DMS 273 (cell line): ENCODE data around the gene DAB2.

Source experiments
- DNase-seq: peaks from one replicate; lab custom pipeline; 2025; ENCODE audit not compliant: unreplicated experiment; lab: John Stamatoyannopoulos, UW

The DAB2 gene

GRCh38 chr5:39424736-39425637 lies at the start of gene DAB2:
DAB2 (minus strand) TSS chr5:39424980; CDS start chr5:39394320, 30,660 bp downstream.
- peak; percentile 59 for DNase-seq

DNA sequence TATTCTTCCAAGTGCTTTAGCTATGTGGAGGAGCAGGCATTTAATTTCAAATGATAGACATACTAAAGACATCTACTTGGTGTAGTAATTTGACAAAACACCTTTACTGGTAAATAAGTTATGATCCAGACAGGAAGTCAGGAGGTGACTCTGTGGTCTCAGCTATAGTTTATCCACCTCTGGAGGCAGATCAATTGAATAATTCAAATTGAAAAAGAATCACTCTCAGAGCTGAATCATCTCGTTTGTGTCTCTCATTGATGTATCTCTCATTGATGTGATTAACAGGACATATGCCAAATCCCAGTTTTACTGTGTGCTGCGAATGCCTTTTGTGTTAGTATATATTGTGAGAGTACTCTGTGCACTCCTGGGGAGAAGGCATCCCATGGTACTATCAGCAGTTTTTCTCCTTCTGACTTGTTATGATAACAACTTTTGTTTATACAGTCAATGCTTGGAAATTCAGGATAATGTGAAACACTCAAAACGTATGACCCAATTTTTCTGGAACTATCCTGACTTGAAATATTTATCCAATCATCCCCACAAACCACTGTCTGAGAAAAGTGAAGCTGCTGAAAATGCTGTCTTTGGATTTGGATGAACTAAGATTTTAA lies 48.5 kb upstream of the DAB2 start:
- no peak for DNase-seq

DNA sequence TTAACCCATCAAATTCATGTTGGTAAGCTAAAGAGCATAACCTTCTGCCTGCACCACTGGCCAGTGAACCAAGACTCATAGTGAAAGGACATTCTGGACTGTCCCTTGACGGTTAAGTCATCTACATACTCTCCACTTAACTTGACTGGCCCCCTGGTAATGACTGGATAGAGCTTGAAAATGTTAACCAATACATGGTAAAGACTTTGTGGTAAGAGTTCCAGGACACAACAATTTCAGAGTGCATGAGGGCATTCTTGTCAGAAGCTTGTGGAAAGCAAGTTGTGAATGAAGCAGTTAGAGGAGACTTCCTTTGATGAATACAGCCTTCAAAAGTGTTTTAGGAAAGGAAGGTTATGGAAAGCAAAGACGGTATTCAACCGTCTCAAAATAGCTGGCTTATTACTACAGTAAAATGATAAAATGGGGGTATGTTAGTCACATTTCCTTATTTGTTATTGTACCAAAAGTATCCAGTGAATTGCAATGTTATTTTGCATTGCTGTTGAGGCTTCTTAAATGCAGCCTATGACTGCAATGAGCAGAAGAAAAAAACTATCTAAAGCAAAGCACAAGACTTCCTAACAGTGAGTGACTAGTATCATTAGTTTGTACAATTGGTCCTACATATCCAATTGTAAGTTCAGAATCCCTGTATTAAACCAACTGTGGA lies 47.2 kb upstream of the DAB2 start:
- no peak for DNase-seq

GRCh38 chr5:39470811-39471210 lies 46.0 kb upstream of the DAB2 start:
- DNase-seq = no peak

GRCh38 chr5:39469777-39470415 lies 45.1 kb upstream of the DAB2 start:
- DNase-seq = no peak

DNA sequence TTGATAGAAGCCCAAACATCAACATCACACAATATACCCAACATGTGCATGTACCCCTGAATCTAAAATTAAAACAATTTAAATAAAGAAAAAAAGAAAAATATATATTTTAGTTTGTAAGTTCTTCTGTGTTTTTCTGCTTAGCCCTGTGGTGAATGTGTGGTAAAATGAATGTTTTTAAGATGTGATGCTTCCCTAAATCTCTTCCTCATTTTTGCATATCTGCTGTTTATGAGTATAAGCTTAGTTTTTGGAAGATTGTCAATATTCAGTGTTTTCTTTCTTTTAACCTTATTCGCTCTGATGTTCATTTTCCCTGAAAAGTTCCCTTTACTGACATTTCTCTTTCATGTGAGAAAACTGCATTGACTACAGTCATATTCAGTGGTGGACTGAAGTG lies 44.4 kb upstream of the DAB2 start:
- no peak for DNase-seq

DNA sequence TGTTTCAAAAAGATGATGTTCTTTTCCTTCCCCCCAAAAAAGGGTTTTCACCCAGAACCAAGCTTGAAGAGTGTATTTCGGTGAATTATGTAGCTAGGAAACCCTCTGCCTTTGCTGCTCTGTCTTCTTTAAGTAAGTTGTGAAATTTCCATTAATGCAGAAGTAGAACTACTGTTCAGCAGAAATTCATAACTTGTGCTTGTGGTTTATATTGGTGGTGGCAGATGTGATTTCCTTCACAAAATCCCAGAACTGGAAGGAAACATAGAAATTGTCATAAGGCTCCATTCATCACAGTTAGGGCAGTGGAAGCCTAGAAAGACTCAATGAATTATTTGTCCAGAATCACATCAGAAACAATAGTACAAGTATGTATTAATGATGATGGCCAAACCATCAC lies 42.1 kb upstream of the DAB2 start:
- DNase-seq = no peak

DNA sequence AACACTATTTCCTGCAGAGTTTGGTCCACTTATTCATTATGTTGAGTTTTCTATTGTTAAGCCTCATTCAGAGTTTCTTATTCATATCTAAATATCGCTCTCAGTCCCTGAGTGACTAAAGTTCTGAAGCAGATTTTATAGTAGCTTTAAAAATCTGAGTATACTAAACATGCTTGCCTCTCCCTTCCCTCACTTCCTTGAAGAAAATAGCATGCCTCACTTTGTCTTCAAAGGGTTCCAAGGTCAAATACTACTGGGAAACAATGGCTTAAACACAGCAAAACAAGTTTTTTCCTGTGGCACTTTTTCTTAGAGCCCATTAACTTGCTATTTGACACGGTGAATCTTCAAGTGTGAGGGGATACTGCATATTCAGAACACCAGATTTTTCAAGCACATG lies 41.1 kb upstream of the DAB2 start:
- DNase-seq = no peak

DNA sequence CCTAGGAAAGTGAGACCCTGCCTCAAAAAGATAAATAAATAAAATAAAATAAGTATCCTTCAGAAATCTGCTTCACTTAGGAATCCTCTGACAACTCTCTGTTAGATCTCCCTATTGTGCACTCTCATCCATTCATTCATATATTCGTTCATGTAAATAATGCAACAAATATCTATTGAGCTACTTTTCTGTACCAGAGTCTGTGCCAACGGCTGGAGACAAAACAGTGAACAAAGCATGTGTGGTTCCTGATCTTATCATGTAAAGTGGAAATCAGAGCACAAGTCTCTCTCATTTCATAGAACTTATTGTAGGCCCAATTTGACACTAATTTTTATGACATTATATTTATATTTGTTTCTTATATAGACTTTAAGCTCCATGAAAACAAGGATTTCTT lies 40.3 kb upstream of the DAB2 start:
- no peak for DNase-seq

DNA sequence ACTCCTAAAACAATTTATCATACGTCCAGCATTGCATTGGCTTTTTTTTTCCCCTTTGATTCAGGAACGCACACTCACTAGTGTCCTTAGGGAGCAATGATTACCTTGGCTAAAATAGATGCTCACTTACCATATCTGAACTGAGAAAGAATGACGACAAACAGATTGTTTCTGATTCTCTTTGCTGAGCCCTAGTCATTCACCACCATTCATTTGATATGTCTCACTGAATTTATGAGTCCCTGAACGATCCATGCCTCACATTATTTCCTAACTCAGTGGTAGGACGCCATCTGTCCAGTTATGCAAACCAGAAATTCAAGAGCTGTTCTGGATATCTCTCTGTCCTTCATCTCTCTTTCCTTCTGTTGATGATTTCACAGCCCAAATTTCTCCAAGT lies 39.3 kb upstream of the DAB2 start:
- DNase-seq = peak; percentile 11

- DNase-seq = no peak
Observed at GRCh38 chr5:39462211-39462610, 37.4 kb upstream of the DAB2 start.

- DNase-seq = no peak
Observed at GRCh38 chr5:39461007-39461682, 36.4 kb upstream of the DAB2 start.

DNA sequence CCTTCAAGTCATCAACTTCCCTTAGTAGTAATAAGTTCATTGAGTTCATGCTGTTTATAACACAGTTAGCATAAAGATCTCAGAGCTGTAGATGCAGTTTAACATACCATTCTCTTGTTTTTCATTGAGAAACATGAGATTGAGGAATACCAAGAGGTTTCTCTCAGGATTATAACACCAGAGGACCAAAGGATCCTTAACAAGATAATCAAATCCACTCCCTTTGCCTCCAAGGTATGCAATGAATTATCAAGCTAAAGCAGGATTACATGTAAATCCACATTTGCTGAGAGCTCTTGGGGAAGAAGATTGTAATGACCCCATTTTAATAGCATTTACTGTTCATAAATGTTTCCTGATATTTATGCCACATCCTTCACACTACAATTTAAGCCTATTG lies 35.1 kb upstream of the DAB2 start:
- no peak for DNase-seq

DNA sequence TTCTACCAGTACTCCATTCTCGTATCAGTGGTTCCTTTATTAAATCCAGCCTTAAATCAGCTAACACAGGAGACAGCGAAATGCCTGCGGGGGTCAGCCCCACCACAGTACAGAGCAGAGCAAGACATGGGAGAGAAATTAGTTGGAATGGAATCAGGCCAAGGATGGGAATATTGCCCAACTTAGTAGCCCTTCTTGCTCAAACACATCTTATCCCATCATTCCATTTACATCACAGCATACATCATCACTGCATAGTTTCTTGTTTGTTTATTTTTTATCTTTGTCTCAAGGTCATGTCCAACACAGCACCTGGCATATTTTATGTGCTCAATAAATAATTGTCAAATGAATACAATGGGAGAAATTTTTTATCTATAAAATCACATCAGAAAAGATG lies 34.3 kb upstream of the DAB2 start:
- DNase-seq = no peak

- DNase-seq = no peak
Observed at GRCh38 chr5:39455645-39456044, 30.9 kb upstream of the DAB2 start.

DNA sequence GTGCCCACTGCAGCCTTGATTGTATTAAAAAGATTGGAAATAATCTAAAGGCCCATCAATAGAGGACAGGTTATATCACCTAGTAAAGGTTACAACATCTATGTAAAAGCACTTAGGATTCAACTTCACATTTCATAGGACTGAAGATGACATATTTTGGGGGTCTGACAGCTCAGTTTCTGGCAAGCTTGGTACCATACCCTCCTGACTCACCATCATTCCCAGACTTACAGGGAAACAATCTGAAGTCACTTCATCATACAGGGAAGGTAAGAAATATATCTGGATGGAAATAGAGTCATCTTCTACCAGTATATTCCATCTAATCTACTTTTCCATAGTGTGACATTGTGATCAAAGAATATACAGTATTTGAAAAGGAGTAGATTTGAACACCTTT lies 28.8 kb upstream of the DAB2 start:
- no peak for DNase-seq

GRCh38 chr5:39452846-39453245 lies 28.1 kb upstream of the DAB2 start:
- DNase-seq = no peak

GRCh38 chr5:39451276-39451941 lies 26.6 kb upstream of the DAB2 start:
- no peak for DNase-seq

- no peak for DNase-seq
Observed at GRCh38 chr5:39450487-39450886, 25.7 kb upstream of the DAB2 start.

DNA sequence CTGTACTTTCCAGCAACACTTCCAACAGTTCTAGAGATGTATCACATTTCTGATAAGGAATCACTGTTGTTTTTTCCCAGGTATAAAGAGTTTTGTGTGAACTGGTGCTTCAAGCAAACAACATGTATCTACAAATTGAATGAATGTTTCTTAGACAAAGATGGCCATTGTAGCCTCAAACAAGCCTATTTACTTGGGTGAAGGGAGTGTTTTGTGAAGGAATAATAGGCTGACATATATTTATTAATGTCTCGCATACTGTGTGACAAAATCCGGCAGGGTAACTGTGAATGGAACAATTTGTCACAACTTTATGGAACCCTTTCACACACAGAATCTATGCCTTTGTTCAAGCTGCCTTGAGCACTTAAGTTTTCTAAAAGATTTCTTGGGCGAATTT lies 24.8 kb upstream of the DAB2 start:
- DNase-seq = no peak
